A549 (cell line): Measurements from ENCODE around the gene SGO1. TPM values are rescaled to one million over a fixed set of nuclear protein-coding genes. Genes with fewer than 3 reads are reported as not detected.

ENCODE experiments used
- ATAC-seq, 2 experiments: fragments of 200-7000 bp in 1 of 2; fragments of >200 bp in 1 of 2; cut with Nextera tagmentation in 1 of 2; cut with Tn5 transposase in 1 of 2; 3 replicates each; pipeline versions ENCODE4 v1.8.0 to v1.9.1; 2018 to 2020; ENCODE audit warnings: mild to moderate bottlenecking in 1 of 2, moderate library complexity in 1 of 2
- CTCF ChIA-PET: fragments of 300-600 bp; sonication (Branson Sonifier 250); formaldehyde crosslinking; extraction: SDS; loops from one replicate; lab custom pipeline; 2021; ENCODE audit warnings: antibody characterized with exemption, inconsistent platforms; lab: Yijun Ruan, JAX
- POLR2A ChIA-PET: fragments of 350-600 bp; formaldehyde crosslinking; extraction: SDS; loops from one replicate; lab custom pipeline; 2021; ENCODE audit warnings: antibody characterized with exemption, inconsistent platforms; lab: Yijun Ruan, JAX
- DNase-seq, 2 experiments: peaks; one replicate each; pipeline versions ENCODE4 v3.0.0 to v3.0.0-alpha.2; 2011 to 2016; ENCODE audit warnings: low read depth in 1 of 2, low spot score in 1 of 2
- FAIRE-seq: peaks from 2 replicates; lab custom pipeline; 2011; peaks lifted over from hg19 to GRCh38; lab: Jason Lieb, UNC
- H3K27ac ChIP-seq, 2 experiments: fragments of >200 bp; sonication (Bioruptor Twin); formaldehyde crosslinking; 3 replicates each; pipeline ENCODE4 v1.5.1; 2016 to 2017
- H3K4me1 ChIP-seq: fragments of >200 bp; sonication (Bioruptor Twin); formaldehyde crosslinking; 3 replicates; pipeline ENCODE4 v1.6.1; 2016
- H3K4me2 ChIP-seq: fragments of >200 bp; sonication (Bioruptor Twin); formaldehyde crosslinking; 3 replicates; pipeline ENCODE4 v1.6.1; 2016
- H3K4me3 ChIP-seq: fragments of >200 bp; sonication (Bioruptor Twin); formaldehyde crosslinking; 3 replicates; pipeline ENCODE4 v1.5.1; 2016
- H3K9me3 ChIP-seq: fragments of >200 bp; sonication (Bioruptor Twin); formaldehyde crosslinking; 3 replicates; pipeline ENCODE4 v1.6.1; 2016
- CEBPB ChIP-seq, 2 experiments: fragments of >200 bp in 1 of 2; sonication (Bioruptor Twin) in 1 of 2; formaldehyde crosslinking in 1 of 2; IDR thresholded peaks; 2 replicates each; pipeline ENCODE4 v1.6.1; 2012 to 2016
- CHD2 ChIP-seq: fragments of 150-350 bp; IDR thresholded peaks from 2 replicates; pipeline ENCODE4 v1.6.1; 2014; ENCODE audit warnings: low read length; ENCODE audit not compliant: partially characterized antibody
- EP300 ChIP-seq, 2 experiments: fragments of >200 bp; sonication (Bioruptor Twin); formaldehyde crosslinking; IDR thresholded peaks; 2 replicates in 1 of 2; 3 replicates in 1 of 2; pipeline ENCODE4 v1.6.1; 2016 to 2017
- ESRRA ChIP-seq: fragments of 150-350 bp; IDR thresholded peaks from 2 replicates; pipeline ENCODE4 v1.6.1; 2014; ENCODE audit warnings: mild to moderate bottlenecking, low read length, borderline replicate concordance
- HEYL ChIP-seq: fragments of 250-450 bp; sonication (Bioruptor Pico); IDR thresholded peaks from 2 replicates; pipeline ENCODE4 v1.8.0; 2021; ENCODE audit warnings: mild to moderate bottlenecking, moderate library complexity
- HOXB13 ChIP-seq: fragments of 250-450 bp; sonication (Bioruptor Pico); IDR thresholded peaks from 2 replicates; pipeline ENCODE4 v1.5.0; 2020; ENCODE audit warnings: low read depth, mild to moderate bottlenecking, moderate library complexity
- HOXB5 ChIP-seq: fragments of 250-450 bp; sonication (Bioruptor Pico); IDR thresholded peaks from 2 replicates; pipeline ENCODE4 v1.5.0; 2020; ENCODE audit warnings: mild to moderate bottlenecking, moderate library complexity
- JUN ChIP-seq, 2 experiments: fragments of >200 bp; sonication (Bioruptor Twin); formaldehyde crosslinking; IDR thresholded peaks; 2 replicates in 1 of 2; 3 replicates in 1 of 2; pipeline ENCODE4 v1.6.1; 2016 to 2017
- KDM5A ChIP-seq: fragments of 200-600 bp; sonication (generic); IDR thresholded peaks from 2 replicates; pipeline ENCODE4 v1.6.1; 2016; ENCODE audit warnings: antibody characterized with exemption, mild to moderate bottlenecking
- MYC ChIP-seq: IDR thresholded peaks from 2 replicates; pipeline ENCODE4 v1.6.1; 2012; ENCODE audit warnings: mild to moderate bottlenecking, inconsistent platforms, low read length, improper control_type of control experiment, borderline replicate concordance
- NR3C1 ChIP-seq: fragments of >200 bp; sonication (Bioruptor Twin); formaldehyde crosslinking; IDR thresholded peaks from 3 replicates; pipeline ENCODE4 v1.6.1; 2017
- RFX5 ChIP-seq: fragments of 450-650 bp; IDR thresholded peaks from 2 replicates; pipeline ENCODE4 v1.7.1; 2014; ENCODE audit warnings: antibody characterized with exemption, mild to moderate bottlenecking, moderate library complexity
- RNF2 ChIP-seq: fragments of 200-600 bp; sonication (generic); IDR thresholded peaks from 2 replicates; pipeline ENCODE4 v1.6.1; 2016; ENCODE audit warnings: low read depth, mild to moderate bottlenecking, antibody characterized with exemption, moderate library complexity, borderline replicate concordance
- SMC3 ChIP-seq: fragments of >200 bp; sonication (Bioruptor Twin); formaldehyde crosslinking; IDR thresholded peaks from 3 replicates; pipeline ENCODE4 v1.6.1; 2018; ENCODE audit warnings: inconsistent platforms
- TFCP2L1 ChIP-seq: fragments of 250-450 bp; sonication (Bioruptor Pico); IDR thresholded peaks from 2 replicates; pipeline ENCODE4 v1.5.0; 2021; ENCODE audit warnings: mild to moderate bottlenecking
- TP53 ChIP-seq: fragments of 250-450 bp; sonication (Bioruptor Pico); IDR thresholded peaks from 2 replicates; pipeline ENCODE4 v1.5.0; 2021; ENCODE audit warnings: mild to moderate bottlenecking, moderate library complexity
- ZC3H11A ChIP-seq: fragments of 450-650 bp; IDR thresholded peaks from 2 replicates; pipeline ENCODE4 v1.6.1; 2014; ENCODE audit warnings: antibody characterized with exemption, mild to moderate bottlenecking
- ZNF302 ChIP-seq: fragments of 250-450 bp; sonication (Bioruptor Pico); IDR thresholded peaks from 2 replicates; pipeline ENCODE4 v1.9.0; 2021; ENCODE audit warnings: inconsistent platforms, mild to moderate bottlenecking, moderate library complexity
- WGBS: methylation state at CpG from one replicate; pipeline ENCODE4 v1.1.6; 2017; ENCODE audit errors: missing lambda C conversion rate; 5-methylcytosine and 5-hydroxymethylcytosine counted together
- polyA plus RNA-seq, 4 experiments: library from polyadenylated mRNA; depleted of rRNA in 3 of 4; stranded (reverse); fragments of >200 nt; fragmentation: RNase III in 1 of 4; extraction: RNeasy Plus Mini Kit Qiagen cat#74134 plus additional on column Dnase treatment in 1 of 4; gene quantifications; 2 replicates in 3 of 4; 3 replicates in 1 of 4; pipeline ENCODE4 v1.2.3, GENCODE V29; 2011 to 2017
- TF ChIP-seq, protein P1 (sequence below): IDR thresholded peaks from 2 replicates; pipeline ENCODE4 v1.6.1; 2012
- TF ChIP-seq, protein P2 (sequence below): fragments of >200 bp; sonication (Bioruptor Twin); formaldehyde crosslinking; IDR thresholded peaks from 3 replicates; pipeline ENCODE4 v1.6.1; 2016
- TF ChIP-seq, protein P3 (sequence below): fragments of 150-350 bp; IDR thresholded peaks from 2 replicates; pipeline ENCODE4 v1.6.1; 2014; ENCODE audit warnings: low read depth, mild to moderate bottlenecking, low read length
- TF ChIP-seq, protein P4 (sequence below): fragments of 200-600 bp; sonication (generic); IDR thresholded peaks from 2 replicates; pipeline ENCODE4 v1.6.1; 2016; ENCODE audit warnings: antibody characterized with exemption, mild to moderate bottlenecking, moderate library complexity
- TF ChIP-seq, protein P5 (sequence below): fragments of >200 bp; sonication (Bioruptor Twin); formaldehyde crosslinking; IDR thresholded peaks from 3 replicates; pipeline ENCODE4 v1.5.1; 2016

Gene SGO1
- polyA plus RNA-seq, 2 of the 4 experiments (the other 2 are of a cell fraction): 17.1 to 25.2 TPM

DNA sequence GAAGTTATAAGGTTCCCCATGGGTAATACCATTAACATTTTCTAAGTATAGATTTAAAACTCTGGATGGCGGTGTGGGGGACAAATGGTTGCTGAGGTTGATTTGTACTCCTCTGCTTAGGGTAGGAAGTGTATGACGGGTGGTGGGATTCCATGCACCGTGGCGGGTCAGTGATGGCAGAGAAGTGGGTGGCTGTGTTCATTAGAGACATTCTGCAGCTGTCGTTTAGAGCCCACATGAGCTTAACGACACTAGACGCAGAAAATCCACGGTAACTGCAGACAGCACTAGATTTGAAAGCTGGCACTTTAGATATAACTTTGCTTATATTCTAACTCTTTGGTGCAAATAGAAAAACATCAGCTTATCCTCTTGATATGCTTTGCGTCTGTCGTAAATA lies 37.5 kb downstream of the SGO1 start:
- FAIRE-seq: no peak
- POLR2A ChIA-PET: no interaction called here

GRCh38 chr3:20147361-20147760 lies 38.6 kb downstream of the SGO1 start:
- FAIRE-seq (no peak), ATAC-seq (no peak)
- no peaks in the 10 kb centered on the region for H3K9me3 ChIP-seq
- POLR2A ChIA-PET: no interaction called here
- no peak overlapping the region for H3K4me2 ChIP-seq
- CTCF ChIA-PET: interaction anchor here (0.7 kb wide), 1 partner anchor 1547 kb away, joined by 3 read pairs; no protein-coding TSS in a partner anchor
- H3K4me1 ChIP-seq: no peaks in the 10 kb centered on the region
- no peak overlapping the region for H3K4me3 ChIP-seq
- TF ChIP-seq ZNF302 (CRISPR knock-in tag) (no peak), HOXB5 (CRISPR knock-in tag) (no peak), CHD2 (no peak), KDM5A (no peak), HEYL (CRISPR knock-in tag) (no peak), TFCP2L1 (CRISPR knock-in tag) (no peak), RNF2 (no peak), SMC3 (no peak), TP53 (CRISPR knock-in tag) (no peak), ESRRA (no peak), EP300 (IDR thresholded peaks at IDR 0.05) (no peak), CEBPB (IDR thresholded peaks at IDR 0.05) (no peak), MYC (no peak)
- TF ChIP-seq, protein P1, sequence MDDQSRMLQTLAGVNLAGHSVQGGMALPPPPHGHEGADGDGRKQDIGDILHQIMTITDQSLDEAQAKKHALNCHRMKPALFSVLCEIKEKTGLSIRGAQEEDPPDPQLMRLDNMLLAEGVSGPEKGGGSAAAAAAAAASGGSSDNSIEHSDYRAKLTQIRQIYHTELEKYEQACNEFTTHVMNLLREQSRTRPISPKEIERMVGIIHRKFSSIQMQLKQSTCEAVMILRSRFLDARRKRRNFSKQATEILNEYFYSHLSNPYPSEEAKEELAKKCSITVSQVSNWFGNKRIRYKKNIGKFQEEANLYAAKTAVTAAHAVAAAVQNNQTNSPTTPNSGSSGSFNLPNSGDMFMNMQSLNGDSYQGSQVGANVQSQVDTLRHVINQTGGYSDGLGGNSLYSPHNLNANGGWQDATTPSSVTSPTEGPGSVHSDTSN: no peak
- TF ChIP-seq, protein P2, sequence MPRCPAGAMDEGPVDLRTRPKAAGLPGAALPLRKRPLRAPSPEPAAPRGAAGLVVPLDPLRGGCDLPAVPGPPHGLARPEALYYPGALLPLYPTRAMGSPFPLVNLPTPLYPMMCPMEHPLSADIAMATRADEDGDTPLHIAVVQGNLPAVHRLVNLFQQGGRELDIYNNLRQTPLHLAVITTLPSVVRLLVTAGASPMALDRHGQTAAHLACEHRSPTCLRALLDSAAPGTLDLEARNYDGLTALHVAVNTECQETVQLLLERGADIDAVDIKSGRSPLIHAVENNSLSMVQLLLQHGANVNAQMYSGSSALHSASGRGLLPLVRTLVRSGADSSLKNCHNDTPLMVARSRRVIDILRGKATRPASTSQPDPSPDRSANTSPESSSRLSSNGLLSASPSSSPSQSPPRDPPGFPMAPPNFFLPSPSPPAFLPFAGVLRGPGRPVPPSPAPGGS: no peak
- TF ChIP-seq, protein P3, sequence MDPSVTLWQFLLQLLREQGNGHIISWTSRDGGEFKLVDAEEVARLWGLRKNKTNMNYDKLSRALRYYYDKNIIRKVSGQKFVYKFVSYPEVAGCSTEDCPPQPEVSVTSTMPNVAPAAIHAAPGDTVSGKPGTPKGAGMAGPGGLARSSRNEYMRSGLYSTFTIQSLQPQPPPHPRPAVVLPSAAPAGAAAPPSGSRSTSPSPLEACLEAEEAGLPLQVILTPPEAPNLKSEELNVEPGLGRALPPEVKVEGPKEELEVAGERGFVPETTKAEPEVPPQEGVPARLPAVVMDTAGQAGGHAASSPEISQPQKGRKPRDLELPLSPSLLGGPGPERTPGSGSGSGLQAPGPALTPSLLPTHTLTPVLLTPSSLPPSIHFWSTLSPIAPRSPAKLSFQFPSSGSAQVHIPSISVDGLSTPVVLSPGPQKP: no peak
- TF ChIP-seq, all 56 proteins: peak for 0
- H3K27ac ChIP-seq: no peak overlapping the region
- DNase-seq: no peak

More for the DNA sequence above, 37.5 kb downstream of the SGO1 start:
- Histone ChIP-seq H3K4me2 (no peak overlapping the region), H3K4me1 (no peaks in the 10 kb centered on the region), H3K9me3 (no peaks in the 10 kb centered on the region), H3K27ac (no peak overlapping the region), H3K4me3 (no peak overlapping the region)
- TF ChIP-seq SMC3: no peak
- TF ChIP-seq KDM5A: no peak
- TF ChIP-seq JUN (IDR thresholded peaks at IDR 0.05): no peak
- TF ChIP-seq, protein P3: no peak
- TF ChIP-seq NR3C1: no peak
- no peak for TF ChIP-seq ZC3H11A
- no peak for TF ChIP-seq HOXB13 (CRISPR knock-in tag)
- no peak for TF ChIP-seq RFX5
- no peak for DNase-seq
- 93% methylated on average over 10 of the region's 10 CpGs for WGBS
- CTCF ChIA-PET: no interaction called here
- no peak for ATAC-seq

DNA sequence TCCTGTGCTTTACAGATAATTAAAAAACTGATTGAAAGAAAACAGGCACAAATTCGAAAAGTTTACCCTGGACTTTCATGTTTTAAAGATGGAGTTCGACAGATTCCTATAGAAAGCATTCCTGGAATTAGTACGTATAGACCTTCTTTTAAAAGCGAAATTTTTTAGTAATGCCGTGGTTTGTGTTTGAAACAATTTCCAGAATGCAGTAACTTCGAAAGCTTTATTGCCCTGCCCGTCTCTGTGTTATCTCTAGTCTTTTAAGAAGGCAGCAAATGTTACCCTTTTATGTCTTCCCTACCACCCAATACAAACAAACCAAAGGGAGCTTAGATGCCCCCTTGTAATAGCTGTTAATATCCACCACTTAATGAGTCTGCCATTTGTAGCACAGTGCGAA lies 39.7 kb downstream of the SGO1 start:
- DNase-seq: no peak
- Histone ChIP-seq H3K27ac (no peak overlapping the region), H3K4me2 (no peak overlapping the region), H3K9me3 (no peaks in the 10 kb centered on the region), H3K4me3 (no peak overlapping the region), H3K4me1 (no peaks in the 10 kb centered on the region)
- WGBS: 84% methylated on average over 8 of the region's 8 CpGs
- ATAC-seq: no peak
- ChIA-PET CTCF (interaction anchor here (0.9 kb wide), 1 partner anchor 38 kb away, joined by 3 read pairs; no protein-coding TSS in a partner anchor), POLR2A (no interaction called here)
- FAIRE-seq: no peak
- TF ChIP-seq HEYL (CRISPR knock-in tag): no peak
- TF ChIP-seq, protein P4, sequence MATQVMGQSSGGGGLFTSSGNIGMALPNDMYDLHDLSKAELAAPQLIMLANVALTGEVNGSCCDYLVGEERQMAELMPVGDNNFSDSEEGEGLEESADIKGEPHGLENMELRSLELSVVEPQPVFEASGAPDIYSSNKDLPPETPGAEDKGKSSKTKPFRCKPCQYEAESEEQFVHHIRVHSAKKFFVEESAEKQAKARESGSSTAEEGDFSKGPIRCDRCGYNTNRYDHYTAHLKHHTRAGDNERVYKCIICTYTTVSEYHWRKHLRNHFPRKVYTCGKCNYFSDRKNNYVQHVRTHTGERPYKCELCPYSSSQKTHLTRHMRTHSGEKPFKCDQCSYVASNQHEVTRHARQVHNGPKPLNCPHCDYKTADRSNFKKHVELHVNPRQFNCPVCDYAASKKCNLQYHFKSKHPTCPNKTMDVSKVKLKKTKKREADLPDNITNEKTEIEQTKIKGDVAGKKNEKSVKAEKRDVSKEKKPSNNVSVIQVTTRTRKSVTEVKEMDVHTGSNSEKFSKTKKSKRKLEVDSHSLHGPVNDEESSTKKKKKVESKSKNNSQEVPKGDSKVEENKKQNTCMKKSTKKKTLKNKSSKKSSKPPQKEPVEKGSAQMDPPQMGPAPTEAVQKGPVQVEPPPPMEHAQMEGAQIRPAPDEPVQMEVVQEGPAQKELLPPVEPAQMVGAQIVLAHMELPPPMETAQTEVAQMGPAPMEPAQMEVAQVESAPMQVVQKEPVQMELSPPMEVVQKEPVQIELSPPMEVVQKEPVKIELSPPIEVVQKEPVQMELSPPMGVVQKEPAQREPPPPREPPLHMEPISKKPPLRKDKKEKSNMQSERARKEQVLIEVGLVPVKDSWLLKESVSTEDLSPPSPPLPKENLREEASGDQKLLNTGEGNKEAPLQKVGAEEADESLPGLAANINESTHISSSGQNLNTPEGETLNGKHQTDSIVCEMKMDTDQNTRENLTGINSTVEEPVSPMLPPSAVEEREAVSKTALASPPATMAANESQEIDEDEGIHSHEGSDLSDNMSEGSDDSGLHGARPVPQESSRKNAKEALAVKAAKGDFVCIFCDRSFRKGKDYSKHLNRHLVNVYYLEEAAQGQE: no peak
- no peak for TF ChIP-seq JUN (IDR thresholded peaks at IDR 0.05)
- TF ChIP-seq MYC: no peak
- TF ChIP-seq, protein P5, sequence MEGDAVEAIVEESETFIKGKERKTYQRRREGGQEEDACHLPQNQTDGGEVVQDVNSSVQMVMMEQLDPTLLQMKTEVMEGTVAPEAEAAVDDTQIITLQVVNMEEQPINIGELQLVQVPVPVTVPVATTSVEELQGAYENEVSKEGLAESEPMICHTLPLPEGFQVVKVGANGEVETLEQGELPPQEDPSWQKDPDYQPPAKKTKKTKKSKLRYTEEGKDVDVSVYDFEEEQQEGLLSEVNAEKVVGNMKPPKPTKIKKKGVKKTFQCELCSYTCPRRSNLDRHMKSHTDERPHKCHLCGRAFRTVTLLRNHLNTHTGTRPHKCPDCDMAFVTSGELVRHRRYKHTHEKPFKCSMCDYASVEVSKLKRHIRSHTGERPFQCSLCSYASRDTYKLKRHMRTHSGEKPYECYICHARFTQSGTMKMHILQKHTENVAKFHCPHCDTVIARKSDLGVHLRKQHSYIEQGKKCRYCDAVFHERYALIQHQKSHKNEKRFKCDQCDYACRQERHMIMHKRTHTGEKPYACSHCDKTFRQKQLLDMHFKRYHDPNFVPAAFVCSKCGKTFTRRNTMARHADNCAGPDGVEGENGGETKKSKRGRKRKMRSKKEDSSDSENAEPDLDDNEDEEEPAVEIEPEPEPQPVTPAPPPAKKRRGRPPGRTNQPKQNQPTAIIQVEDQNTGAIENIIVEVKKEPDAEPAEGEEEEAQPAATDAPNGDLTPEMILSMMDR: no peak
